Pancreas (tissue), 10 donors: ENCODE data around the gene MYO7A. TPM values are rescaled to one million over a fixed set of nuclear protein-coding genes. Genes with fewer than 3 reads are reported as not detected.

Experiments
- ATAC-seq, 4 donors: fragments of 200-7000 bp; cut with Tn5 transposase; one replicate each; pipeline versions ENCODE4 v1.8.0 to v1.9.1; 2020; ENCODE audit warnings: mild to moderate bottlenecking in 4 of 4, moderate library complexity in 4 of 4
- DNase-seq, 6 donors: peaks; one replicate each; pipeline ENCODE4 v3.0.0-alpha.2; 2020
- FAIRE-seq: peaks from 2 replicates; lab custom pipeline; 2012; peaks lifted over from hg19 to GRCh38; lab: Jason Lieb, UNC
- H3K27ac ChIP-seq, 4 donors: fragments of 200-600 bp; sonication (generic); 1 replicate in 3 of 4; 2 replicates in 1 of 4; pipeline versions ENCODE4 v1.5.0 to v1.8.0; 2020
- H3K27me3 ChIP-seq, 4 donors: fragments of 200-600 bp; one replicate each; pipeline ENCODE4 v1.8.0; 2021
- H3K36me3 ChIP-seq, 3 donors: fragments of 200-600 bp; sonication (generic) in 1 of 3; one replicate each; pipeline versions ENCODE4 v1.5.0 to v1.8.0; 2020 to 2021
- H3K4me1 ChIP-seq, 3 donors: fragments of 200-600 bp; one replicate each; pipeline ENCODE4 v1.8.0; 2021
- H3K4me3 ChIP-seq, 4 donors: fragments of 200-600 bp; sonication (generic) in 2 of 4; one replicate each; pipeline versions ENCODE4 v1.5.0 to v1.8.0; 2020 to 2021
- H3K9me3 ChIP-seq, 4 donors: fragments of 200-600 bp; one replicate each; pipeline ENCODE4 v1.8.0; 2021
- WGBS, 2 donors: extraction: QIAGEN DNeasy Blood & Tissue Kit; methylation state at CpG; one replicate each; pipeline ENCODE4 v1.1.7; 2013; 5-methylcytosine and 5-hydroxymethylcytosine counted together
- intact Hi-C, 3 donors: fragments of 100-400 bp; cut with DNase I; formaldehyde crosslinking; loops; one replicate each; pipeline versions ENCODE4 v1.11.1 to v1.14.2; 2022
- polyA plus RNA-seq, 2 donors: library from polyadenylated mRNA; stranded (reverse); fragments of 200-250 nt; gene quantifications; one replicate each; pipeline ENCODE4 v1.2.3, GENCODE V29; 2013
- total RNA-seq, 6 donors: library from RNA; stranded (reverse); fragmentation: NEBNext Ultra II Directional in 4 of 6; extraction: Animal tissue kit (Norgen Biotek cat#: 25700) in 4 of 6; gene quantifications; one replicate each; pipeline versions ENCODE4 v1.2.1 to v1.2.4, GENCODE V29; 2021 to 2023
- TF ChIP-seq, protein P1 (sequence below), 4 donors: fragments of 200-600 bp; sonication (generic) in 3 of 4; IDR thresholded peaks; one replicate each; pipeline versions ENCODE4 v1.5.0 to v1.8.0; 2021; ENCODE audit warnings: antibody characterized with exemption in 4 of 4
- donor health status: healthy with polysubstance abuse.
- donor health status: DM: no; HTN: no; CAD: no; lungs with moderate emphysema.
- donor health status: DM: no; HTN: no; CAD: no.
- donor health status: control.
- donor health status: control.
- donor health status: Bipolar disorder and iron deficiency.
- donor health status: DM: yes; HTN: yes; CAD: no.
- donor health status: DM: no; HTN: no; CAD: no.
- donor health status: DM: no; HTN: no; CAD: no.
- donor health status: DM: yes; HTN: yes; CAD: no.

Gene MYO7A
- total and polyA plus RNA-seq, 8 donors, result 3.8 to 13.3 (median 7.1) TPM

DNA sequence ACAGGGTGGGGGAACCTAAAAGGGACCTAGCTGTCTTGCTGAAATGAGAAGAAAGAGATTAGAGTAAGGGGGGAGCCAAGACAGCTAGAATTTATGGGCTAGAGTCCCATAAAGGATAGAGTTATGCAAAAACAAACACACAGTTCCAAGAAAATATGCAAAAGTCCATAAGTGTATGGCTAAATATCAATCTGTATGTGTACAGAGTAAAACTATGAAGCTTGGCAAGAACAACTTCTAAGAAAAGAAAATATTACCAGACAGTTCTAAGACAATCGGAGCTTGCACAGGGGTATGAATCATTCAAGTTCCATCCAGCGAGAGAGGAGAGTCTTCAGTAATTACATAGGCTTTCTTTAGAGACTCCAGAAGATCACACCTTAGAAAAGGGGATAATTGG, 131.6 kb downstream of the MYO7A start:
- no peak for DNase-seq
- Histone ChIP-seq H3K4me1 (no peaks in the 10 kb centered on the region), H3K4me3 (no peak overlapping the region), H3K27ac (no peak overlapping the region), H3K36me3 (no peaks in the 10 kb centered on the region), H3K9me3 (peaks cover 0 to 4% (median 0%) of the 10 kb centered on the region in 4 donors), H3K27me3 (no peaks in the 10 kb centered on the region)
- FAIRE-seq, result no peak
- WGBS, 2 donors, result 90% methylated on average over 2 of the region's 2 CpGs
- no peak for ATAC-seq
- TF ChIP-seq, protein P1, sequence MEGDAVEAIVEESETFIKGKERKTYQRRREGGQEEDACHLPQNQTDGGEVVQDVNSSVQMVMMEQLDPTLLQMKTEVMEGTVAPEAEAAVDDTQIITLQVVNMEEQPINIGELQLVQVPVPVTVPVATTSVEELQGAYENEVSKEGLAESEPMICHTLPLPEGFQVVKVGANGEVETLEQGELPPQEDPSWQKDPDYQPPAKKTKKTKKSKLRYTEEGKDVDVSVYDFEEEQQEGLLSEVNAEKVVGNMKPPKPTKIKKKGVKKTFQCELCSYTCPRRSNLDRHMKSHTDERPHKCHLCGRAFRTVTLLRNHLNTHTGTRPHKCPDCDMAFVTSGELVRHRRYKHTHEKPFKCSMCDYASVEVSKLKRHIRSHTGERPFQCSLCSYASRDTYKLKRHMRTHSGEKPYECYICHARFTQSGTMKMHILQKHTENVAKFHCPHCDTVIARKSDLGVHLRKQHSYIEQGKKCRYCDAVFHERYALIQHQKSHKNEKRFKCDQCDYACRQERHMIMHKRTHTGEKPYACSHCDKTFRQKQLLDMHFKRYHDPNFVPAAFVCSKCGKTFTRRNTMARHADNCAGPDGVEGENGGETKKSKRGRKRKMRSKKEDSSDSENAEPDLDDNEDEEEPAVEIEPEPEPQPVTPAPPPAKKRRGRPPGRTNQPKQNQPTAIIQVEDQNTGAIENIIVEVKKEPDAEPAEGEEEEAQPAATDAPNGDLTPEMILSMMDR (IDR thresholded peaks at IDR 0.05), result no peak
- intact Hi-C loops, result no loop called here

DNA sequence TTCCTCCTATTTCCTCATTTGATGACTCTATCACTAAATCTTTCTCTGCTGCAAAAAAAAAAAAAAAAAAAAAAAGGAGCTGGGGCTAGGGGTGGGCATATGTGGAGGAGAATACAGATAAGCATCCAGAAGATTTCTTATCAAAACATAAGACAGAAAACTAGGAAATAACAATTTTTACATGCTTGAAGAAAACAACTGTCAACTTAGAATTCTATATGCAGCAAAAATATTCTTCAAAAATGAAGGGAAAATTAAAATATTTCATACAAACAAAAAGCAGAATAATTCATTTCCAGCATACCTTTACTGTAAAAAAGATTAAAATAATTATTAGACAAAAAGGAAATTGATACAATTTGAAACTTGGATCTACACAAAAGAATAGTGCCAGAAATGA, 134.8 kb downstream of the MYO7A start:
- Histone ChIP-seq H3K4me3 (no peak overlapping the region), H3K4me1 (no peaks in the 10 kb centered on the region), H3K9me3 (peaks cover 0 to 4% (median 0%) of the 10 kb centered on the region in 4 donors), H3K36me3 (no peaks in the 10 kb centered on the region), H3K27me3 (no peaks in the 10 kb centered on the region), H3K27ac (no peak overlapping the region)
- TF ChIP-seq, protein P1 (IDR thresholded peaks at IDR 0.05), result no peak
- FAIRE-seq (no peak), DNase-seq (no peak), ATAC-seq (no peak)
- intact Hi-C loops, result no loop called here

Other genes starting within 250 kb of the MYO7A start
- under 1 TPM in 1 of 6 donors, not detected in 5; 0.85 TPM for gene B3GNT6, start 93.8 kb upstream of the MYO7A start, total RNA-seq
- not detected for gene B3GNT6, start 93.8 kb upstream of the MYO7A start, polyA plus RNA-seq
- gene CAPN5, start 61.3 kb upstream of the MYO7A start, total RNA-seq, result 10 to 100 TPM in 2 of 6 donors, 1 to 10 TPM in 4; 3.3 to 11.0 (median 7.3) TPM
- 1 to 10 TPM; 3.7 to 4.0 TPM for gene CAPN5, start 61.3 kb upstream of the MYO7A start, polyA plus RNA-seq
- under 1 TPM in 2 of 6 donors, not detected in 4; 0.69 to 0.78 TPM for gene OMP, start 25.4 kb upstream of the MYO7A start, total RNA-seq
- gene OMP, start 25.4 kb upstream of the MYO7A start, polyA plus RNA-seq, result under 1 TPM in 1 of 2 donors, not detected in 1; 0.61 TPM
- gene GDPD4, start 173.4 kb downstream of the MYO7A start, total RNA-seq, result not detected
- not detected for gene GDPD4, start 173.4 kb downstream of the MYO7A start, polyA plus RNA-seq